Testis (tissue), 3 donors: ENCODE results near the gene ZDHHC7. TPM values are rescaled to one million over a fixed set of nuclear protein-coding genes. Genes with fewer than 3 reads are reported as not detected.

Experiments
- DNase-seq: peaks from one replicate; pipeline ENCODE4 v3.0.0-alpha.2; 2019
- H3K27ac ChIP-seq, 2 donors: fragments of 200-600 bp; sonication (generic); one replicate each; pipeline ENCODE4 v1.5.1; 2019
- H3K27me3 ChIP-seq: fragments of 200-600 bp; sonication (generic); one replicate; pipeline ENCODE4 v1.5.1; 2019
- H3K36me3 ChIP-seq: fragments of 200-600 bp; sonication (generic); one replicate; pipeline ENCODE4 v1.5.1; 2017; ENCODE audit warnings: low read depth; ENCODE audit errors: missing control alignments
- H3K4me1 ChIP-seq: fragments of 200-600 bp; sonication (generic); one replicate; pipeline ENCODE4 v1.5.1; 2019
- H3K4me3 ChIP-seq, 2 donors: fragments of 200-600 bp; sonication (generic); one replicate each; pipeline ENCODE4 v1.5.1; 2017 to 2019
- H3K9me3 ChIP-seq: fragments of 200-600 bp; sonication (generic); one replicate; pipeline ENCODE4 v1.5.1; 2017
- POLR2A ChIP-seq: fragments of 450-650 bp; IDR thresholded peaks from one replicate; pipeline ENCODE4 v1.6.1; 2017; ENCODE audit warnings: antibody characterized with exemption, mild to moderate bottlenecking, moderate library complexity
- WGBS, 2 donors: methylation state at CpG; one replicate each; pipeline ENCODE4 v1.1.5; 2018; 5-methylcytosine and 5-hydroxymethylcytosine counted together
- intact Hi-C: fragments of 100-400 bp; cut with DNase I; formaldehyde crosslinking; loops from one replicate; pipeline ENCODE4 v1.15.1; 2023; ENCODE audit warnings: low total_unique reads
- polyA plus RNA-seq: library from polyadenylated mRNA; stranded (reverse); fragments of 350-450 nt; fragmentation: Illumina TruSeq; extraction: RNeasy Lipid Tissue Mini Kit (QIAGEN cat#74804); gene quantifications from one replicate; pipeline ENCODE4 v1.2.3, GENCODE V29; 2014; ENCODE audit warnings: low read depth, low replicate concordance; ENCODE audit not compliant: insufficient read depth
- total RNA-seq, 2 donors: library from RNA; depleted of rRNA; stranded (reverse); fragments of >200 nt; gene quantifications; one replicate each; pipeline ENCODE4 v1.2.3, GENCODE V29; 2016
- TF ChIP-seq, protein P1 (sequence below), 3 experiments: fragments of 450-650 bp in 2 of 3; fragments of 200-600 bp in 1 of 3; sonication (generic) in 1 of 3; IDR thresholded peaks; one replicate each; pipeline ENCODE4 v1.5.1; 2016 to 2019; ENCODE audit warnings: antibody characterized with exemption in 3 of 3, mild to moderate bottlenecking in 2 of 3, moderate library complexity in 1 of 3

The ZDHHC7 gene
- total and polyA plus RNA-seq, 3 donors from 2014 or later, result 29.4 to 42.7 (median 35.0) TPM

GRCh38 chr16:85010446-85010930, 847 bp downstream of the ZDHHC7 start:
- no peak for TF ChIP-seq POLR2A
- TF ChIP-seq, protein P1, sequence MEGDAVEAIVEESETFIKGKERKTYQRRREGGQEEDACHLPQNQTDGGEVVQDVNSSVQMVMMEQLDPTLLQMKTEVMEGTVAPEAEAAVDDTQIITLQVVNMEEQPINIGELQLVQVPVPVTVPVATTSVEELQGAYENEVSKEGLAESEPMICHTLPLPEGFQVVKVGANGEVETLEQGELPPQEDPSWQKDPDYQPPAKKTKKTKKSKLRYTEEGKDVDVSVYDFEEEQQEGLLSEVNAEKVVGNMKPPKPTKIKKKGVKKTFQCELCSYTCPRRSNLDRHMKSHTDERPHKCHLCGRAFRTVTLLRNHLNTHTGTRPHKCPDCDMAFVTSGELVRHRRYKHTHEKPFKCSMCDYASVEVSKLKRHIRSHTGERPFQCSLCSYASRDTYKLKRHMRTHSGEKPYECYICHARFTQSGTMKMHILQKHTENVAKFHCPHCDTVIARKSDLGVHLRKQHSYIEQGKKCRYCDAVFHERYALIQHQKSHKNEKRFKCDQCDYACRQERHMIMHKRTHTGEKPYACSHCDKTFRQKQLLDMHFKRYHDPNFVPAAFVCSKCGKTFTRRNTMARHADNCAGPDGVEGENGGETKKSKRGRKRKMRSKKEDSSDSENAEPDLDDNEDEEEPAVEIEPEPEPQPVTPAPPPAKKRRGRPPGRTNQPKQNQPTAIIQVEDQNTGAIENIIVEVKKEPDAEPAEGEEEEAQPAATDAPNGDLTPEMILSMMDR (IDR thresholded peaks at IDR 0.05), result no peak
- Histone ChIP-seq H3K4me1 (peaks cover 16% of the 10 kb centered on the region), H3K9me3 (no peaks in the 10 kb centered on the region), H3K4me3 (peak overlapping the region; percentile 86 to 94), H3K27me3 (no peaks in the 10 kb centered on the region), H3K36me3 (no peaks in the 10 kb centered on the region), H3K27ac (peak overlapping the region; percentile 98 to 99)
- 8 to 17% methylated on average over 9 of the region's 9 CpGs for WGBS, 2 donors
- DNase-seq, result no peak
- intact Hi-C loops, result no loop called here

DNA sequence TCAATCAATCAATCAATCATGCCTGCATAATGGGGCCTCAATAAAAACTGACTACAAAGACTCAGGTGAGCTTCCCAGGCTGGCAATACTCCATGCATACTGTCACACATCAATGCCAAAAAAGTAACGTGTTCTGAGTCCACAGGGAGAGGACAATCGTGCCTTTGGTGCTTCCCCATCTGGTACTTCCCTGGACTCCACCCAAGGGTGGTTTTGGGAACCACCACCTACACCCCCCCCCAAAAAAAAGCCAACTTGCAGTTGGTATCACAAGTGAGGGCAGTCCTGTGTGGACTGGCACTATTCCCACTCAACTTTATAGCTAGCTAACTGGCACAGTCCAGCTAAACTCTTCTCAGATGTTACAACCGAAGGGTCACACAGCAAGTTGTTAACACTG, 3.1 kb downstream of the ZDHHC7 start:
- Histone ChIP-seq H3K27ac (peak overlapping the region in 1 of 2 donors; percentile 39), H3K4me1 (peaks cover 19% of the 10 kb centered on the region), H3K36me3 (no peaks in the 10 kb centered on the region), H3K4me3 (no peak overlapping the region), H3K27me3 (no peaks in the 10 kb centered on the region), H3K9me3 (no peaks in the 10 kb centered on the region)
- intact Hi-C loops, result no loop called here
- TF ChIP-seq, protein P1 (IDR thresholded peaks at IDR 0.05), result no peak
- TF ChIP-seq POLR2A, result no peak
- no peak for DNase-seq
- 64 to 76% methylated on average over 3 of the region's 3 CpGs for WGBS, 2 donors

- Histone ChIP-seq H3K27ac (no peak overlapping the region), H3K9me3 (no peaks in the 10 kb centered on the region), H3K36me3 (no peaks in the 10 kb centered on the region), H3K4me3 (no peak overlapping the region), H3K27me3 (no peaks in the 10 kb centered on the region), H3K4me1 (peaks cover 24% of the 10 kb centered on the region)
- intact Hi-C loops, result no loop called here
- WGBS, 2 donors, result 90 to 98% methylated on average over 7 of the region's 7 CpGs
- TF ChIP-seq, protein P1 (IDR thresholded peaks at IDR 0.05), result no peak
- TF ChIP-seq POLR2A, result no peak
- no peak for DNase-seq
These were observed 3.7 kb downstream of the ZDHHC7 start for GRCh38 chr16:85007496-85008214.

- Histone ChIP-seq H3K4me3 (no peak overlapping the region), H3K27ac (no peak overlapping the region), H3K36me3 (no peaks in the 10 kb centered on the region), H3K9me3 (no peaks in the 10 kb centered on the region), H3K27me3 (no peaks in the 10 kb centered on the region), H3K4me1 (peaks cover 27% of the 10 kb centered on the region)
- TF ChIP-seq POLR2A, result no peak
- TF ChIP-seq, protein P1 (IDR thresholded peaks at IDR 0.05), result no peak
- 88 to 93% methylated on average over 7 of the region's 7 CpGs for WGBS, 2 donors
- intact Hi-C loops, result no loop called here
- DNase-seq, result no peak
These were observed 4.7 kb downstream of the ZDHHC7 start for GRCh38 chr16:85006639-85007038.
